B cell (primary cell): ENCODE measurements around the gene PGAP3.

Experiments
- CTCF ChIP-seq: fragments of 200-600 bp; IDR thresholded peaks from one replicate; pipeline ENCODE4 v1.8.0; 2022; ENCODE audit warnings: antibody characterized with exemption, mild to moderate bottlenecking
- EZH2 ChIP-seq: IDR thresholded peaks from 2 replicates; pipeline ENCODE4 v1.6.1; 2012; ENCODE audit warnings: borderline replicate concordance, low read depth, mild to moderate bottlenecking, moderate library complexity, low read length; ENCODE audit not compliant: insufficient read depth, poor library complexity, severe bottlenecking

GRCh38 chr17:39631403-39631802 is 56.5 kb downstream of the PGAP3 start:
- TF ChIP-seq CTCF (no peak), EZH2 (no peak)
